Amygdala (tissue), 56 donors: Measurements from ENCODE around the gene OSBPL1A.

Experiments
- DNase-seq, 56 donors: peaks; one replicate each; lab custom pipeline; 2025; lab: John Stamatoyannopoulos, UW

OSBPL1A gene

GRCh38 chr18:24270937-24271380 is 126.7 kb downstream of the OSBPL1A start:
- peak in 7 of 56 donors; percentile 42 to 83 (median 65) for DNase-seq

- DNase-seq: peak in 1 of 56 donors; percentile 29
Measured at GRCh38 chr18:24270358-24270936, 127.2 kb downstream of the OSBPL1A start.

GRCh38 chr18:24268784-24269550 is 128.7 kb downstream of the OSBPL1A start:
- no peak for DNase-seq

GRCh38 chr18:24267878-24268277 is 129.7 kb downstream of the OSBPL1A start:
- no peak for DNase-seq

GRCh38 chr18:24266131-24266530 is 131.5 kb downstream of the OSBPL1A start:
- no peak for DNase-seq

GRCh38 chr18:24265502-24266064 is 132.0 kb downstream of the OSBPL1A start:
- DNase-seq: peak in 1 of 56 donors; percentile 16

- DNase-seq: no peak
Measured at GRCh38 chr18:24263050-24263449, 134.6 kb downstream of the OSBPL1A start.

- DNase-seq: no peak
Measured at GRCh38 chr18:24262087-24262486, 135.5 kb downstream of the OSBPL1A start.

GRCh38 chr18:24259869-24260641 is 137.6 kb downstream of the OSBPL1A start:
- DNase-seq: no peak

GRCh38 chr18:24254071-24254470 is 143.6 kb downstream of the OSBPL1A start:
- no peak for DNase-seq

GRCh38 chr18:24249716-24250115 is 147.9 kb downstream of the OSBPL1A start:
- DNase-seq: no peak

- no peak for DNase-seq
Measured at GRCh38 chr18:24248359-24248758, 149.3 kb downstream of the OSBPL1A start.

- DNase-seq: no peak
Measured at GRCh38 chr18:24246143-24246542, 151.5 kb downstream of the OSBPL1A start.

GRCh38 chr18:24244698-24245097 is 152.9 kb downstream of the OSBPL1A start:
- DNase-seq: no peak

- DNase-seq: no peak
Measured at GRCh38 chr18:24243677-24244076, 153.9 kb downstream of the OSBPL1A start.

GRCh38 chr18:24239341-24239740 is 158.3 kb downstream of the OSBPL1A start:
- no peak for DNase-seq

- DNase-seq: no peak
Measured at GRCh38 chr18:24238387-24238786, 159.2 kb downstream of the OSBPL1A start.

- no peak for DNase-seq
Measured at GRCh38 chr18:24234850-24235418, 162.7 kb downstream of the OSBPL1A start.

GRCh38 chr18:24234330-24234729 is 163.3 kb downstream of the OSBPL1A start:
- DNase-seq: no peak

GRCh38 chr18:24232800-24233199 is 164.8 kb downstream of the OSBPL1A start:
- DNase-seq: no peak
